Neural progenitor cell (in vitro differentiated cells): ENCODE results near the gene LYST. TPM values are rescaled to one million over a fixed set of nuclear protein-coding genes. Genes with fewer than 3 reads are reported as not detected.

Source experiments
- DNase-seq: peaks from one replicate; pipeline ENCODE4 v3.0.0-alpha.2; 2016; ENCODE audit warnings: low spot score
- H2AFZ ChIP-seq: fragments of 200-600 bp; sonication (generic); replicated peaks from 2 replicates; pipeline ENCODE4 v1.6.1; 2016; ENCODE audit warnings: antibody characterized with exemption
- H3F3A ChIP-seq: fragments of 200-600 bp; sonication (generic); 2 replicates; pipeline ENCODE4 v1.6.1; 2016; ENCODE audit warnings: antibody characterized with exemption, low read depth
- H3K27ac ChIP-seq: fragments of 200-600 bp; sonication (generic); 2 replicates; pipeline ENCODE4 v1.5.1; 2016; ENCODE audit warnings: mild to moderate bottlenecking
- H3K27me3 ChIP-seq: fragments of 200-600 bp; sonication (generic); 2 replicates; pipeline ENCODE4 v1.6.1; 2016; ENCODE audit warnings: mild to moderate bottlenecking, moderate library complexity
- H3K36me3 ChIP-seq: fragments of 200-600 bp; sonication (generic); 2 replicates; pipeline ENCODE4 v1.5.1; 2016
- H3K4me1 ChIP-seq: fragments of 200-600 bp; sonication (generic); 2 replicates; pipeline ENCODE4 v1.6.1; 2016; ENCODE audit warnings: mixed run types
- H3K4me2 ChIP-seq: fragments of 200-600 bp; sonication (generic); 2 replicates; pipeline ENCODE4 v1.6.1; 2016
- H3K4me3 ChIP-seq: fragments of 200-600 bp; sonication (generic); 2 replicates; pipeline ENCODE4 v1.5.1; 2016
- H3K79me2 ChIP-seq: fragments of 200-600 bp; sonication (generic); 2 replicates; pipeline ENCODE4 v1.6.1; 2016; ENCODE audit warnings: low read depth
- H3K9ac ChIP-seq: fragments of 200-600 bp; sonication (generic); 2 replicates; pipeline ENCODE4 v1.6.1; 2016
- H3K9me3 ChIP-seq: fragments of 200-600 bp; sonication (generic); 2 replicates; pipeline ENCODE4 v1.5.1; 2016; ENCODE audit warnings: low read depth
- H4K20me1 ChIP-seq: fragments of 200-600 bp; sonication (generic); 2 replicates; pipeline ENCODE4 v1.6.1; 2016; ENCODE audit warnings: low read depth
- H3K27ac Mint-ChIP-seq: 3 replicates; pipeline ENCODE4 v1.8.0; 2021; ENCODE audit warnings: mixed read lengths
- H3K27me3 Mint-ChIP-seq: 2 replicates; pipeline ENCODE4 v1.8.0; 2022; ENCODE audit warnings: low read depth, mild to moderate bottlenecking, inconsistent platforms, moderate library complexity, mixed read lengths; ENCODE audit not compliant: insufficient read depth
- H3K36me3 Mint-ChIP-seq: 3 replicates; pipeline ENCODE4 v1.8.0; 2021; ENCODE audit warnings: mixed read lengths
- H3K4me1 Mint-ChIP-seq: 3 replicates; pipeline ENCODE4 v1.8.0; 2021; ENCODE audit warnings: mixed read lengths
- H3K4me3 Mint-ChIP-seq: 3 replicates; pipeline ENCODE4 v1.8.0; 2021; ENCODE audit warnings: mild to moderate bottlenecking, moderate library complexity, mixed read lengths
- H3K9me3 Mint-ChIP-seq: 3 replicates; pipeline ENCODE4 v1.8.0; 2020; ENCODE audit warnings: mixed read lengths
- CTCF ChIP-seq: fragments of 200-600 bp; sonication (generic); IDR thresholded peaks from 2 replicates; pipeline ENCODE4 v1.5.1; 2017; ENCODE audit warnings: antibody characterized with exemption, mild to moderate bottlenecking
- EZH2 ChIP-seq: fragments of 200-600 bp; sonication (generic); IDR thresholded peaks from 2 replicates; pipeline ENCODE4 v1.6.1; 2017; ENCODE audit warnings: antibody characterized with exemption, mild to moderate bottlenecking, moderate library complexity
- EZH2phosphoT487 ChIP-seq: fragments of 200-600 bp; sonication (generic); IDR thresholded peaks from 2 replicates; pipeline ENCODE4 v1.6.1; 2017; ENCODE audit warnings: antibody characterized with exemption
- total RNA-seq: library from RNA; depleted of rRNA; stranded (reverse); fragments of >200 nt; gene quantifications from 2 replicates; pipeline ENCODE4 v1.2.3, GENCODE V29; 2015; ENCODE audit warnings: low replicate concordance

Gene LYST
- total RNA-seq, 1 donor from 2014 or later = 0.82 TPM

DNA sequence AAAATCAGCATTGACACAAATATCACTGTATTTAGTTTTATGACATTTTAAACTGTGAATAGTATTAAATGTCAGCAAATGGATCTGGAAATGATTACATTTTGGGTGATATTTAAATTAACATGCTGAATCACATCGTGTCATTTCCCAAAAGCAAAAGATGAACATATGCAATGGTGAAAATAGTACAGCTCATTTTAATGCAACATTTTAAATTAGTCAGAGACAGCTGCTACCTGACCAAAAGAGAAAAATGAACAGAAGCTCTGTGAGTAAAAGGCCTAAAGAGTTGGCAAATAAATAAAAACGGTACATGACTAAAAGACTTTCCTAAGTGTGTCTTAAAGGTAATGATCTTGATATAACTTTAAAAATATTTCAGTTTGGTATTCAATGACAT is 131.1 kb downstream of the LYST start:
- H3K4me3 ChIP-seq = no peak overlapping the region
- H3K27me3 ChIP-seq = no peaks in the 10 kb centered on the region
- no peak overlapping the region for H3K4me2 ChIP-seq
- Mint-ChIP-seq H3K27ac (no peak overlapping the region), H3K4me1 (no peaks in the 10 kb centered on the region), H3K27me3 (no peaks in the 10 kb centered on the region), H3K4me3 (no peak overlapping the region), H3K9me3 (no peaks in the 10 kb centered on the region), H3K36me3 (no peaks in the 10 kb centered on the region)
- H3F3A ChIP-seq = peaks cover 7% of the 10 kb centered on the region
- no peak overlapping the region for H3K9ac ChIP-seq
- no peaks in the 10 kb centered on the region for H3K9me3 ChIP-seq
- no peak overlapping the region for H2AFZ ChIP-seq
- no peaks in the 10 kb centered on the region for H3K79me2 ChIP-seq
- no peaks in the 10 kb centered on the region for H3K36me3 ChIP-seq
- no peaks in the 10 kb centered on the region for H3K4me1 ChIP-seq
- no peak for DNase-seq
- TF ChIP-seq CTCF (no peak), EZH2 (no peak), EZH2phosphoT487 (no peak)
- H4K20me1 ChIP-seq = no peaks in the 10 kb centered on the region
- H3K27ac ChIP-seq = no peak overlapping the region

GRCh38 chr1:235734335-235734734 is 132.4 kb downstream of the LYST start:
- Histone ChIP-seq H3K4me3 (no peak overlapping the region), H3K4me1 (no peaks in the 10 kb centered on the region), H2AFZ (no peak overlapping the region), H3K79me2 (no peaks in the 10 kb centered on the region), H3K27me3 (no peaks in the 10 kb centered on the region), H3K4me2 (no peak overlapping the region), H3K9me3 (no peaks in the 10 kb centered on the region), H3F3A (peaks cover 8% of the 10 kb centered on the region), H3K27ac (no peak overlapping the region), H3K9ac (no peak overlapping the region), H3K36me3 (no peaks in the 10 kb centered on the region), H4K20me1 (no peaks in the 10 kb centered on the region)
- Mint-ChIP-seq H3K9me3 (no peaks in the 10 kb centered on the region), H3K4me1 (no peaks in the 10 kb centered on the region), H3K36me3 (no peaks in the 10 kb centered on the region), H3K4me3 (no peak overlapping the region), H3K27me3 (no peaks in the 10 kb centered on the region), H3K27ac (no peak overlapping the region)
- TF ChIP-seq EZH2phosphoT487 (no peak), CTCF (no peak), EZH2 (no peak)
- DNase-seq = no peak

DNA sequence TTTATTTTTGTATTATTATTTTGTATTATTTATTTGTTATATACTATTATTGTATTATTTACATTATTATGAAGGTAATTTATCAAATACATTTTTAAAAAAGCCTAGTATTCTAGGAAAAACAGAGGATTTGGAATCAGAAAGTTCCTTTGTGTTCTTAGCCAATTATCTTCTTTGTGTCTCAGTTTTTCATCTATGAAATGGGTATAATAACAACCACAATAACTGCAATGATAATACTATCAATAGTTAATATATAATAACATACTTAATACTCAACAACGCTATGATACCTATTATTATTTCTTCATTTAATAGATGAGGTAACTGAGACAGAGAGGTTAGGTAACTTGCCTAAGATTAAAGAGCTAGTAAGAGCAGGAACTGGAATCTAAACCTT is 136.7 kb downstream of the LYST start:
- no peak overlapping the region for H3K4me2 ChIP-seq
- no peak for DNase-seq
- peaks cover 9% of the 10 kb centered on the region for H3K4me1 ChIP-seq
- H3K9ac ChIP-seq = no peak overlapping the region
- no peak overlapping the region for H2AFZ ChIP-seq
- H3K9me3 ChIP-seq = no peaks in the 10 kb centered on the region
- no peaks in the 10 kb centered on the region for H3K9me3 Mint-ChIP-seq
- H3F3A ChIP-seq = peaks cover 8% of the 10 kb centered on the region
- no peak overlapping the region for H3K27ac ChIP-seq
- H3K27ac Mint-ChIP-seq = no peak overlapping the region
- no peaks in the 10 kb centered on the region for H3K36me3 Mint-ChIP-seq
- no peaks in the 10 kb centered on the region for H4K20me1 ChIP-seq
- no peaks in the 10 kb centered on the region for H3K27me3 Mint-ChIP-seq
- H3K79me2 ChIP-seq = no peaks in the 10 kb centered on the region
- TF ChIP-seq CTCF (no peak), EZH2 (no peak), EZH2phosphoT487 (no peak)
- no peak overlapping the region for H3K4me3 Mint-ChIP-seq
- H3K4me1 Mint-ChIP-seq = no peaks in the 10 kb centered on the region
- no peaks in the 10 kb centered on the region for H3K27me3 ChIP-seq
- no peak overlapping the region for H3K4me3 ChIP-seq
- H3K36me3 ChIP-seq = no peaks in the 10 kb centered on the region

DNA sequence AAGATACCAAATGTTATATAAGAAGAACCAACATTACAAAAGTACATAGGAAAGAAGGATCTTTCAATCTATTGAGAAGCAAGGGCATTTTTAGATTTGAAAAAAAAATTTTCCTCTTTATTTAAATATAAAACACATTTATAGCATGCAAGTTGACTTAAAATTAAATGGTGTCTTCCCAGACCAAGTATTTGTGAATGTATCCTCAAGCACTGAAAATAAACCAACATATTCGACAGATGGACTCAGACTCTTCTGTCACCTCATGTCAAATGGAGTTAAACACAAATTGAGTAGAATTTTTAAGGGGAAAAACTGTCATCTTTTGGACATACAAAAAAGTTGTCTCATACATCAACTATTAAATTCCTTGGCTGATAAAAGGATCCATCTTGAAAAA is 140.1 kb downstream of the LYST start:
- Histone ChIP-seq H3K9ac (no peak overlapping the region), H4K20me1 (no peaks in the 10 kb centered on the region), H3F3A (peaks cover 8% of the 10 kb centered on the region), H3K36me3 (no peaks in the 10 kb centered on the region), H2AFZ (no peak overlapping the region), H3K79me2 (no peaks in the 10 kb centered on the region), H3K27ac (no peak overlapping the region), H3K4me1 (peaks cover 9% of the 10 kb centered on the region), H3K4me3 (no peak overlapping the region), H3K9me3 (no peaks in the 10 kb centered on the region), H3K4me2 (no peak overlapping the region), H3K27me3 (no peaks in the 10 kb centered on the region)
- TF ChIP-seq EZH2phosphoT487 (no peak), EZH2 (no peak), CTCF (no peak)
- H3K27me3 Mint-ChIP-seq = no peaks in the 10 kb centered on the region
- no peak overlapping the region for H3K4me3 Mint-ChIP-seq
- no peaks in the 10 kb centered on the region for H3K36me3 Mint-ChIP-seq
- H3K27ac Mint-ChIP-seq = no peak overlapping the region
- no peak for DNase-seq
- H3K4me1 Mint-ChIP-seq = no peaks in the 10 kb centered on the region
- no peaks in the 10 kb centered on the region for H3K9me3 Mint-ChIP-seq
